ENCODE data around the gene PLPP4.

PLPP4 gene

DNA sequence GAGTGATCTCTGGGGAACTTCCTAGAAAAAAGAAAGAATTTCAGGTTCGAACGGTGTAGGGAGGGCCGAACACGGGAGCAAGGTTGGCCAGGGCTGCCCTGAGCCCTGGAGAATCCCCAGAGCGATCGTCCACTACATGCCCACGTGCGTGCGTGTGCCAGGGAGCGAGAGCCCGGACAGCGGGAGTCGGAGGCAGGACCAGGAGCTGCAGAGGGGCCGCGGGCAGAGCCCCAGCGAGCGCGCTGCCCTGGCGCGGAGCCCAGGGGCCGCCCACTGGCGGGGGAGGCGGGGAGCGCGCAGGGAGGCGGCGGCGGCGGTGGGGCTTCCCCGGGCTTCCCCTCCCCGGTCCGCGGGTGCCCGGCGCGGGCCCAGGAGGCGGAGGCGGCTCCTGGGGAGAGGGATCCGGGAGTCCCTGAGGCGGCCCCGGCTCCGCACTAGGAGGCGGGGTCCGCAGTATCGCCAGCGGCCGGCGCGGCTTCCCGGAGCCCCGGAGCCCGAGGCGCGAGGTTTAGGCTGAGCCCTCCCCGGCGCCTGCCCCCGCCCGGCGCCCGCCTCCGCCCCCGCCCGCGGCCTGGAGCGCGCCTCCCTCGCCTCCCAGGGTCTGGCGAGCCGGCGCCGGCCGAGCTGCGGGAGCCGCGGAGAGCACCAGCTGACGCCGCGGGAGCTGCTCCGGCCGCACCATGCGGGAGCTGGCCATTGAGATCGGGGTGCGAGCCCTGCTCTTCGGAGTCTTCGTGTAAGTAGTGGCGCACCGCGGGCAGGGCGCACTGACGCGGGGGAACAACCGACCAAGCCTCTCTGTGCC, at the start of gene PLPP4:
Gene PLPP4, plus strand, starts transcription at position 602 of the 805 bp plus-strand sequence. Its CDS starts 79 bp downstream, at position 681.
- TF ChIP-seq POLR2A (IDR thresholded peaks at IDR 0.05; ENCODE audit: extremely low read depth, insufficient read length) (no peak), MYC (IDR thresholded peaks at IDR 0.05; ENCODE audit: low read depth, low read length) (no peak), CTCF (IDR thresholded peaks at IDR 0.05; ENCODE audit: low read depth, low read length) (no peak)
- TF ChIP-seq, protein P1, sequence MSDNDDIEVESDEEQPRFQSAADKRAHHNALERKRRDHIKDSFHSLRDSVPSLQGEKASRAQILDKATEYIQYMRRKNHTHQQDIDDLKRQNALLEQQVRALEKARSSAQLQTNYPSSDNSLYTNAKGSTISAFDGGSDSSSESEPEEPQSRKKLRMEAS (IDR thresholded peaks at IDR 0.05; ENCODE audit: low read depth, low read length), result no peak
- DNase-seq (ENCODE audit: low read depth), result no peak
- H3K4me3 ChIP-seq (ENCODE audit: low read depth, low read length), result no peak within 1 kb of the TSS

DNA sequence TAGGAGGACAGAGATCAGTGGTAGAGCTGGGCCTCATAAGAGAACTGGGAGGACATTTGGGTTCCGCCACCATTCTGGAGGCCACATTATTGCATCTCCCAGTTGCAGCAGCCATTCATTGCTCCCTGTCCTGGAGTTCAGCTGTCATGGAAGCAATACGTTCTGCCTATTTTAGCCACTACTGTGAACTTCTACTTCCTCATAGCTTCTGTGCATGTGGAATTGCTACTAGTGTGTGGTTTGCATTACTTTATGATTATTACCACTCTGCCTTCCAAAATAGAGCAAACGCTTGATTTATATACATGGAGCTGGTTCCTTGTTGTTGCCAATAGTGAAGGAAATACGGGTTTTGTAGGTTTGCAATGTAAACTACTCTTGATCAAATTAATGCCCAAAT, 47.2 kb upstream of the PLPP4 start:
- no peak for DNase-seq (ENCODE audit: low read depth)
- no peak overlapping the region for H3K4me3 ChIP-seq (ENCODE audit: low read depth, low read length)
- no peak for TF ChIP-seq CTCF (IDR thresholded peaks at IDR 0.05; ENCODE audit: low read depth, low read length)
- TF ChIP-seq, protein P1 (IDR thresholded peaks at IDR 0.05; ENCODE audit: low read depth, low read length), result no peak
- no peak for TF ChIP-seq POLR2A (IDR thresholded peaks at IDR 0.05; ENCODE audit: extremely low read depth, insufficient read length)
- no peak for TF ChIP-seq MYC (IDR thresholded peaks at IDR 0.05; ENCODE audit: low read depth, low read length)

DNA sequence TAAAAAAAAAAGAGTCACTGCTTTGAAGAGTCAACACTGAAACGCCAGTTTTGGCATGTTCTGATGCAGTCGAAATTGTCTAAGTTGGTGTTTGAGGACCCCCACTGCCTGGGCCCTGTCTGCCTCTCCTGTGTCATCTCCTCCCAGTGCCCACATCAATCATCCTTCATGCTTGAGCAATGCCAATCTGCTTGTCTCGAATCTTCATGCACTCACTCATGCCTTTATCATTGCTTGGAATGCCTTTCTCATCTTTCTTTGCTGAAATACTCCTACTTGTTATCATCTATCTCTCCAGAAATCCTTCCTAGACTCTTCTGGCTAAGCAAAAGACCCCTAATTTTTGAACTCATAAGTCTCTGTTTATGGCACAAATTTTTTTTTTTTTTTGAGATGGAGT, 42.1 kb upstream of the PLPP4 start:
- H3K4me3 ChIP-seq (ENCODE audit: low read depth, low read length), result no peak overlapping the region
- TF ChIP-seq CTCF (IDR thresholded peaks at IDR 0.05; ENCODE audit: low read depth, low read length), result no peak
- no peak for TF ChIP-seq MYC (IDR thresholded peaks at IDR 0.05; ENCODE audit: low read depth, low read length)
- TF ChIP-seq POLR2A (IDR thresholded peaks at IDR 0.05; ENCODE audit: extremely low read depth, insufficient read length), result no peak
- TF ChIP-seq, protein P1 (IDR thresholded peaks at IDR 0.05; ENCODE audit: low read depth, low read length), result no peak
- no peak for DNase-seq (ENCODE audit: low read depth)

GRCh38 chr10:120415709-120416330, 41.2 kb upstream of the PLPP4 start:
- no peak for DNase-seq (ENCODE audit: low read depth)
- TF ChIP-seq CTCF (IDR thresholded peaks at IDR 0.05; ENCODE audit: low read depth, low read length) (no peak), POLR2A (IDR thresholded peaks at IDR 0.05; ENCODE audit: extremely low read depth, insufficient read length) (no peak), MYC (IDR thresholded peaks at IDR 0.05; ENCODE audit: low read depth, low read length) (no peak)
- TF ChIP-seq, protein P1 (IDR thresholded peaks at IDR 0.05; ENCODE audit: low read depth, low read length), result no peak
- H3K4me3 ChIP-seq (ENCODE audit: low read depth, low read length), result no peak overlapping the region

GRCh38 chr10:120420421-120420820, 36.6 kb upstream of the PLPP4 start:
- TF ChIP-seq, protein P1 (IDR thresholded peaks at IDR 0.05; ENCODE audit: low read depth, low read length), result no peak
- no peak for TF ChIP-seq CTCF (IDR thresholded peaks at IDR 0.05; ENCODE audit: low read depth, low read length)
- no peak for TF ChIP-seq POLR2A (IDR thresholded peaks at IDR 0.05; ENCODE audit: extremely low read depth, insufficient read length)
- no peak for TF ChIP-seq MYC (IDR thresholded peaks at IDR 0.05; ENCODE audit: low read depth, low read length)
- no peak for DNase-seq (ENCODE audit: low read depth)
- H3K4me3 ChIP-seq (ENCODE audit: low read depth, low read length), result no peak overlapping the region

All from NB4 (cell line).